NCI-H146 treated with DMSO at 0.1 percent for 48 hours (cell line): ENCODE measurements around the gene CCDC85A.

ENCODE experiments used
- DNase-seq: peaks from one replicate; lab custom pipeline; 2025; ENCODE audit not compliant: unreplicated experiment; lab: John Stamatoyannopoulos, UW

CCDC85A gene

DNA sequence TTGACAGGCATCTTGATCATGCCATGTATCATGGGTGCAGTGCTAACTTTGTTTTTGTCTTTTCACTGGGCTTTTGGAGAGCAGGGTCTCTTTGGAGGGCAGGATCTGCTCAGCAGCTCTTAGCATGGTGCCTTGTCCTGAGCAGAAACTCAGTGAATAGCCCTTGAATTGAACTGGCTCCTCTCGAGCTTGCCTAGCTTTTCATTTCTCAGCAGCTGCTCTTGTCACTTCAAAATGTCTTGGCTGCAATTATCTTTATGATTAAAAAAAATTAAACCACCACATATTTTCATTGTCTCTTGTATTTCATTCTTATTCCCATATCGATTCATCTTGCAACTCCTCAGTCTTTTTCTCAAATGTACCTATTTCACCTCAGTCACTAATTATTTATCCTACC, 50.5 kb downstream of the CCDC85A start:
- no peak for DNase-seq

DNA sequence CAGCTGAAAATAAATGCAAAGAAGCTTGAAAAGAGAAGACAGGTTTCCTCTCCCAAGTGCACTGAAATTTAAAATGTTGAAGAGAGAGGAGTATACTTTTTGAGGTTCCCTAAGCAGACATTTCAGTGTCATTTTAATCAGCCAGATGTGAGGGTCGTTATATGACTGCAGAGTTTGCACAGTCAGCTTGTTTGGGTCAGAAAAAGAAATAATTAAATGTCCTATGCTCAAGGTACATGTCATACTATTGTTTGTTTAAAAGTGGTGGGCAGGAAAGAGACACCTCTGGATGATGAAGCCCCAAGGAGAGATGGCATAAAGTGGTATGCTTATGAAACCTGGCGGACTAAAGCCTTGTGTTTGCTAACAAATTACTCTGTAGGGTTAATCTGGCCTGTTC, 55.2 kb downstream of the CCDC85A start:
- DNase-seq: no peak

DNA sequence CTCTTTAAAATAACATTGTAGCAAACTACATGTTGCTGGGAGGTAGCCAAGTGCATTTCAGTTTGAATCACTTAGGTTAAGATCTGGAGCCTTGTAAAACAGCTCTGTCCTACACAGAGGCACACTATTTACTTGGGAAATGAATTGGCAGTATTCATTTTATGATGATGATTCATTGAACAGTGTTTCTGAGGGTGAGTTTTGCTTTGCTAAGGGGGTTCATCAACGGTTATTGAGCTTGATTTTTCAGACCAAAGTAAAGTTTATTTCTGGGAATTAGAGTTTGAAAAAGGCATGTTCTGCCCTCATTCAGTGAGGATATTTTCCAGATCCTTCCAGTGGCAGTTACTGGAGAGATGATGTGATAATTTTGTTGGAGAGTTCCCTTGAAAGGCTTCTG, 55.6 kb downstream of the CCDC85A start:
- no peak for DNase-seq

DNA sequence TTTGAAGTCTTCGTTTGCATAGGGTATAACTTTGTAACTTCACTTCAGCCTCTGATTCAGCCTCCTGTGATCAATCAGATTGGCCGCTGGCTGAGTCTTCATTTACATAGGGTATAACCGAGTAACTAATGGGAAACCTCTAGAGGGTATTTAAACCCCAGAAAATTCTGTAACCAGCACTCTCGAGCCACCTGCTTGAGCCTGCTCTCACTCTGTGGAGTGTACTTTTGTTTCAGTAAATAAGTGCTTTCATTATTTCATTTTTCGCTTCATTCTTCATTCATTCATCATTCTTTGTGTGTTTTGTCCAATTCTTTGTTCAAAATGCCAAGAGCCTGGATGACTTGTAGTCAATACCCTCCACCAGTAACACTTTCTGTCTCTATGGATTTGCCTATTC, 56.4 kb downstream of the CCDC85A start:
- no peak for DNase-seq

DNA sequence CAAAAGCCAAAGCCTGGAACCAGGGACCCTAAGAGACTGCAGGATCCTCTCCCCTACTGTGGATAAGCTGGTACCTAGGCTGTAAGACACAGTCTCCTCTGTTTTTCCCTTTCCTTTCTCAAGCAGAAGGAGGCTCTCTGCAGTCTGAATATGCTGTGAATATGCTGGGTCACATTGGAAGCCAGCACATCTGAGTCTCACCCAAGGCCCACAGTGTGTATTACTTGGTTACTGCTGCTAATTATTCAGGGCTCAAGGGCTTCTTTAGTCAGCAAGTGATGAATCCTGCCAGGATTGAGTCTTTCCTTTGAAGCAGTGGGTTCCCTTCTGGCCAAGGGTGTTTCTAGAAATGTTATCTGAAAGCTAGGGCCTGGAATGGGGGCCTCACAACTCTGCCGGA, 60.7 kb downstream of the CCDC85A start:
- no peak for DNase-seq

DNA sequence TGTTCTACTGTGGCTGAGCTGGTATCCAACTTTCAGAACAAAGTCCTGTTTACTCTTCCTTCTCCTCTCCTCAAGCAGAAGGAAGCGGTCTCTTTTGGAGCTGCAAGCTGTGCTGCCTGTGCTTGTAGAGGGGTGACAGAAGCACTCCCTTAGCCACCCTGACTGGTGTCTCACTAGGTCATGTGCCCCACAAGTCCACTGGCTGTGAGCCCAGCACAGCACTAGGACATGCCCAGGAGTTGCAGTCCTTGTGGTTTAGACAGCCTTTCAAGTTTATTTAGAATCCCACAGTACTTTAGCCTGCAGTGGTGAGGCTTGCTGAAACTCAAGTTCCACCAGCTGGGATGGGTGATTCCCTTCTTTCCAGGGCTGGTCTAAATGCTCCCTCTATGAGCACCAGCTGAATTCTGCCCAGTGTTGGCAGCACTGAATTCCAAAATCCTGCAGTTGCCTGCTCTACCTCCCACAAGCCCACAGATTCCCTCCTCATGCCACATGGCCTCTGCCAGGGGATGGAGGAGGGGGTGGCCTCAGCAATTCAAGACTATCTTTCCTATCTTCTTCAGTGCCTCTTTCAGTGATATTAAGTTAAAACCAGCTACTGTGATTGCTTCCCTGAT, 61.2 kb downstream of the CCDC85A start:
- no peak for DNase-seq

DNA sequence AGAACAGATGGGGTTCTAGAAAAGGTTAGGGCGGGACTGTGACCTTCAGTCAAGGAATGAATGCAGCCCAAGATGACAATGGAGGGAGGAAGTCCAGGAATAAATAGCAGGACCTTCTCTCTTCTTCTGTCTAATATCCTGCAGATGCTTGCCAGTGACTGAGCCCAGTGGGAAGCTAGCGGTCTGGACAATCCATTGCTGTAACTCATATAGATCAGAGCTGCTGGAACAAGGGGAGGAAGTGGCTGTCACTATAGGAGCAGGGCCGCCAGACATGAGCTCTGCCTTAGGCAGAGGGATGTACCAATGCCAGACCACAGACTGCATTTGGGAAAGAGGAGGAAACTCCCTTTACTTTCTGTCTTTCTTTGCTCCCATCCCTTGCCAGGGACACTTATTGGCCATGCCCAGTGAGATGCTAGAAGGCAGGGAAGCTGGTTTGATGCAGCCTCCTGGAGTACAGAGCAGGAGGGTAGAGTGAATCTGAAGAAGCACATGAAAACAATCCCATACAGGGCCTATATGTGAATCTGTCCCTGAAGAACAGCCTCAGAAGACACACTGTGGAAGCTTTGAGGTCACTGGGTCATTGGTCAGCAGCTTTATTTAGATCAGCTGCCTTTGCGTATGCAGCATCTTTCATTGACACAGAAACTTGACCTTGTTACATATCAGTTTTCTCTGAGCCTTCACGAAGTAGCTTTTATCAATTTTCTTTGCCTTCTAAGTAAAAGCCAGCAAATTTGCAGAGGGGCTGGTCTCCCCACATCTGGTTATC, 65.4 kb downstream of the CCDC85A start:
- no peak for DNase-seq

DNA sequence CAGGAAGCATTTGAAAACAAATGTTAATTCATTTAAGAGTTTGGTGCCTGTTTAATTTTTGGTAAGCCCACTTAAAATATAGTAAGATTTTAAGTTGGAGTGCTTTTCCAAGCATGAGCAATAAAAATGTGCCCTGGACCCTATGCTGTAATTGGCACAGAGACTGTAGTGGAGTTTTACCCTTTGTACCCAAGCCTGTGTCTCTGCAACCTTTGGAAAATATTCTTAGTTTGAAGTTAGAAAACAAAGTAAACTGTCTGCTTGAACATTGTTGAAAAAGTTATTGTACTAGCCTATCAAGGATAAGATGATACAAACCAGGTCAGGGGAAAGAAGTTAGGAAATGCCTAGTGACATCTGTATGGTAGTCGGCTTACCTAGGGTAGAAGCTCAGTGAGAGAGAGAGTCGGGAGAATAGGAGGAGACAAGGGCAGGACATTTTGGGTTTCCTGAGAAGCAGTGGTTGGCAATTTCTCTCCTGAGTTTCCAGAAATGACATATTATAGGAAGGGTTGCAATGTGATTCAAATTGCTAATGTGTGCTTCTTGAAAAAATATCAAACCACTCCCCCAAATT, 66.5 kb downstream of the CCDC85A start:
- no peak for DNase-seq

DNA sequence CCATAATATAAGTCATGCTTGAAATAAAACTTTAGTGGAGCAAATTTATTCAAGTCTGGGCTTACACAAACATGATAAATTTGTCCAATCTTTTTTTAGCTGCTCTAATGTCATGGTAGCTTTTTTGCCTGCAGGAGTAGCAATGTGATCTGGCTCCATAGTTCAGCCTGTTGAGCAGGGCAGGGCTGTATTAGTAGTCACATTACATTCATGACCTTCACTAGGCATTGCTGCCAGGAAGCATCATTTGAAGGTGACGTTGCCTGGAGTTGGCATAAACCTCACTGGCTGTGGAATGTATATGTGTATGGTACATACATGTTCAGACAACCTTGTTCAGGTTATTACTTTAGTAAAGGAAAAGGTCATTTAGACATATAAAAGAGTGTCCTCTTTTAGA, 76.6 kb downstream of the CCDC85A start:
- no peak for DNase-seq

DNA sequence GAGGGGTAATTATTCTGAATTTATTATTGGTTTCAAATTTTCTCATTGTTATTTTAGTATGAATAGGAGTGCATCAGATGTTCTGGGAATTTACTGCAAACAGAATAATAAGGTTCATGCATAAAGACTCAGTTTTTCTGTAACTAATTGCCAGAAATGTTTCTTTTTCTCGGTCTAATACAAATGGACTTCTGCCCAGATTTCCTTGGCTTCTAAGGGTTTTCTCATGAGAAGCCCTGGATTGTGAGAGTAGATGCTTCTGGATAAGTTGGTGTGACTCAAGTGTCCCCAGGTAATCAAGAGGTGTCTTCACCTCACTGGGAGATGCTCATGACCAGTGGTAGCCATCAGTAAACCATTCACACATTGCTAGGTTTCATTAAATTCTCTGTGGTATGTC, 78.5 kb downstream of the CCDC85A start:
- no peak for DNase-seq

DNA sequence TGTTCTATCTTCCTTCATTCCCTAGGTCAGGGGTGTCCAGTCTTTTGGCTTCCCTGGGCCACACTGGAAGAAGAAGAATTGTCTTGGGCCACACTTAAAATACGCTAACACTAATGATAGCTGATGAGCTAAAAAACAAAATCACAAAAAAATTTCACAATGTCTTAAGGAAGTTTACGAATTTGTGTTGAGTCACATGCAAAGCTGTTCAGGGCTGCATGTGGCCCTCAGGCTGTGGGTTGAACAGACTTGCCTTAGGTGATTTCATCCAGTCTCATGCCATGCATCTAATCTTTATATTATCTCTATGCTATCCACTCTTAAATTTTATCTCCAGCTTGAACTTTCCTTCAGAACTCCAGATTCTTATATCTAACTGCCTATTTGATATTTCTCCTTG, 80.1 kb downstream of the CCDC85A start:
- no peak for DNase-seq

DNA sequence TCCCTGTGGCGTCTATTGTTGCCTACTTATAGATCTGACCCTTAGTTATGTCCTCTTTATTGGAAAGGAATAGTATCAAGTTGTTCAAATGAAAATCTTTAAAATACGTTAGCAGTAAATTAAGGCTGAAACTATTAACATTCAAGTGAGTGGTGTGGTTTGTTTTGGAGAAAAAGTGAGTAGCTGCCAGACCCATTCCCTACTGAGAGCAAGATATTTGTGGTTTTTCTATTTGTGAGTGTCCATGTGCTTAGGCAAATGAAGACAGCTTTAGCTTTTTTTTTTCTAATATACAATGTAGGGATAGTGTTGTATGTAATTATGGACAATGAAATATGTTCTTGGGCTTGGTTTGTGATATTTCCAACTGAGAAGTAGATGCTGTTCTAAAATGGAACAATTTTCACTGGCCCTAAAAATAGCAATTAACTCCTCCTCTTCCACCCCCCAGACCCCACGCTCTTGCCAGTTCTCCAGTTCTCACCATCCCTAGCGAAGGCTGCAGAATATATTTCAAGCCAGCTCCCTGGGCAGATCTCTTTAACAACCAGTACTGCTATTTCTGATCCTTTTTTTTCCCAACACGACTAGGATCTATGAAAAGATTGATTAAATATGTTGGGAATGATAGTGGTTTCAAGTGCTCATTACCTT, 83.1 kb downstream of the CCDC85A start:
- DNase-seq: no peak

DNA sequence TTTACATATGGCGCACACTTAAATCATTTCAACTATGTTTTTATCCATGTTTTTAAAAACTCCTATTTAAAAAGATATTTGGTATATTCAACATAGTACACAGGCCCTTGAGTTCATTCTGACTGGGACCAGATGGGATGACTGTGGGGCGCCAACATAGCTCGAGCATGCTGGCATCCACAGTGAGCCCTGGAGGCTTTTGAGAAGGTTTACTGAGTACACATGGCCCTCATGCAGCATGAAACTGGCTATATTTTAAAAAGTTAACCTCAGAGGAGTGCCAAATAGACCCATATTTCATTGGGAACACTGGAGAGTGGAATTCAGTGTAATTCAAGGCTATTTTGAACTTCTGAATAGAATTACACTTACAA, 83.6 kb downstream of the CCDC85A start:
- DNase-seq: no peak

DNA sequence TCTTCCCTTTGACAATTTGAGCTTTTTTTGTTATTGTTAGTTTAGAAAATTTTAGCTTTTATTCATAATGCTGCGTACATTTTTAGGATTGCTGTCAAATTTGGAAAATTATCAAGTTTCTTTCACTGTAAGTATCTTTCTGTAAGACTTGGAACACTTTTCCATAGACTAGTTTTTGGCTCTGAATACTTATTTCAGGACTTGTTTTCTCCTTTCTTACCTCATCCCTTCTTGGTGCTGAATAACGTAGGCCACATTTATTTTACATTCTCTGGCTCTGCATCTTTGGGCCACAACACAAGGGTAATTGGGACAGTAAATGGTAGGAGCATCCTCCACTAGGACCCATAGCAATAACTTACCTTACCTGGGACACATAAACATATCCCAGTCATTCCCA, 85.1 kb downstream of the CCDC85A start:
- no peak for DNase-seq

DNA sequence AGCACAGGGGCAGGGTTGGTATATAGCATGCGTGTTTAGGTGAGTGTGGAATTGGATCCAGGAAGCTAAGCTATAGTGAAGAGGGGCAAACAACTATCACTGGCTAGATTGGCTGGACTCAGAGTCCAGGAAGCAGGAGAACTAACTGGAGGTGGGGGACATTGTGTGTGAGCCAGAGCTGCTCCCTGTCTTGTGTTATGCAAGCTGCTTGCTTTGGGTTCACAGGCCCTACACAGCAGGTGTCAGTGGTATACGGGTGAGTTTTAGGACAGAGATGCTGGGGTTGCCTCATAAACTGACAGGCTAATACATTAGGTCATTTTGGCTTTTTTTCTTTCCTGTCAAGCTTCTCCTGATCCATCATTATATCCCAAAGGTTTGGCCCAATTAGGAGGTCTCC, 87.5 kb downstream of the CCDC85A start:
- no peak for DNase-seq

DNA sequence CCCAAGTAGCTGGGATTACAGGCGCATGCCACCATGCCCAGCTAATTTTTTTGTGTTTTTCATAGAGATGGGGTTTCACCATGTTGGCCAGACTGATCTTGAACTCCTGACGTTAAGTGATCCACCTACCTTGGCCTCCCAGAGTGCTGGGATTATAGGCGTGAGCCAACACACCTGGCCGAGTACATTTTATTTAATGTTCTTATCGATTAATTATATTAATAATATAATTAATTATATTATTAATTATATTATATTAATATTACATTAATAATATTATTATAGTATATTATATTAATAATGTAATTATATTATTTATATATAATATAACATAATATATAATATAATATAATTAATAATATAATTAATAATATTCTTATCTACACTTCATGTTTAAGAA, 101.4 kb downstream of the CCDC85A start:
- no peak for DNase-seq

DNA sequence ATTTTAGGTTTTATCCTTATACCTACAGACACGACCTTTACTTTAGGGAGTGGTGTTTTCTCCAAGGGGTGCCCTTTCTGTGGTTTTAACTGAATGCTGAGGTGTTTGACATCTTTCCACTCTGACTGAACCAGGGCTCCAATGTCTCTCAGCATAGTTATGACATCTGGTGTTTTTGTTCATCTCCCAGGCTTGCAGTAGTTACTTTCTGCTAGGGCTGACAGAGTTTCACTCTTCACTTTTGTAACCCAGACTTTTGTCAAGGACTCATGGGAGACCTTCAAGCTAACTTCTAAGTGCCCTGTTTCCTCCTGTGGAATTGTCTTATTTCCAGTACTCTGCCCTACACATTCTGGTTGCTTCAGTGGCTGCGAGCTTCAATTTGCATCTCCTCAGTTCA, 103.1 kb downstream of the CCDC85A start:
- DNase-seq: no peak

DNA sequence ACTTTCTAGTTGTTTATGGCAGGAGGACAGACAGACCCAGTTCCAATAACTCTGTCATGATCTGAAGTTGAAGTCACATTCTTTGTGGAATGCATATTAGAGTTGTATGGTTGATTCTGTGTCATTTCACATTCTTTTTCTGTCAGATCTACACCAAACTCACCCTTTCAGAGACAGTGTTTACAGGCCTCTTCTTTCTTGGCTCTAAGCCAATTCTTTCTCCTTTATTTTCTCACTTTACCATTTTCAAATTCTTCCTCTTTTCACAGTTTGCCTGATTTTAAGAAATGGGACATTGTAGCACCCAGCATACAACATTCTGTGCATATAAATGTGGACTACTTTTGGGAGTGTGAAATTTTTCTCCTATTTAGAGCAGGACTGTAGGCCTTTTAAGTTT, 103.7 kb downstream of the CCDC85A start:
- no peak for DNase-seq

DNA sequence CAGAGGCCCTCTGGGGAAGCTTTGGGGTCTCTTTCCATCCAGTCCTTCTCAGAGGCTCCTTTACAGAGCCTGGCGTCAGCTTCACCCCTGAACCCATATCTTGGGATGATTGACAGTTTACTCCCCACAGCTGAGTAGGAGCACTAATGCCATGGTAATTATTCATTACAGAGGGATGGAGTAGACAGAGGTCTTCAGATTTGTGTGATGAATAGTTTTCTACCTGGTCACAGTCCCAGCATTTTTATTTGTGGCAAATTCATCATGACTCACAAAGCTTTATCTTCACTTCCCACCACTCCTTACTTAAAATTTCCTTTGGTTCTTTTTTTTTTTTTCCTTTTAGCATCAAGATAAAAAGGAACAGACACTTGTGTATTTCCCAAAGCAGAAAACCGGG, 104.2 kb downstream of the CCDC85A start:
- DNase-seq: no peak

DNA sequence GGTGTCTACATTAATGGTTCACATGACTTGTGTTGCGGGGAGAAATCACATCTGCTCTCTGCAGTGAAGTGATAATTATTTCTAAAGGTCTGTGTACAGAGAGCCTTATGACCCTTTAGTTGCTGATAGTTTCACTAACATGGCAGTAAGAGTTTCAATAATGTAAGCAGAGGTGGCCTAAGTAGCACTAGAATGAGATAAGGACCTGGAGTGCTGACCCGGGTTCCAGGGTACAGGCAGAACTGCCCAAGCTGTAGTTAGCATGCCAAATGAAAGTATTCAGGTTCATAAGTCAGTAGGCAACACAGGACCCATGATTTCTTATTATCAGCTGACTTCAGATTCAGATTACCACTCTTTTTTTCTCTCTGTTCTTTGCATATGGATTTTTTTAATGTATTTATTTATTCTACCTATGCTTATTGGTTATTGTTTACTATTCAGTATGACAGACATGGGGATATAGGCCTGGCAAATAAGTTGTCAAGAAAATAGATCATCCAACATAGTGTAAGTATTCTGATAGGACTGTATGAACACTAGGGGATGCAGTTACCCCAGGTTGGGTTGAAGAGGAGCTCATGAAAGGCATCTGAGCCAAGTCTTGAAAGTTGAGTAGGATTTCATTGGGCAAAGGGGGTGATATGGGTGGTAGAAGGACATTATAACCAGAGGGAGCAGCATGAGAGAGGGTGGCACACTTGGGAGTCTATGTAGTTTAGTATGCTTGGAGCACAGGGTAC, 105.2 kb downstream of the CCDC85A start:
- no peak for DNase-seq

DNA sequence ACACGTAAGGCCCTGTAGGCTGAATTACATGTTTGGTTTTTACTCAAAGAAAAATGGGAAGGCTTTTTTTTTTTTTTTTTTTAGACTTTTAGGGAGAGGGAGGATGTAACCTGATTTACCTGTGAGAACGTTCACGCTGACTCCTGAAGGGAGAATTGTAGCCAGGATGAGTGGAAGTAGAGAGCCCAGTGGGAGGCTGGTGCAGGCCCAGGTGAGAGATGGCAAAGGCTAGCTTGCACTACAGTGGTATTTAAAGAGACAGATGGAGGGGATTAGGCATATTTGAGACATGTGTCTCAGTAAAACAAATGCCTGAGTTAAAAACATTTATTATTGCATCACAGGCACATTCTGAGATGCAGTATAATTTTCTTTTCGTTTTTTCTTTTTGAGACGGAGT, 107.9 kb downstream of the CCDC85A start:
- no peak for DNase-seq

DNA sequence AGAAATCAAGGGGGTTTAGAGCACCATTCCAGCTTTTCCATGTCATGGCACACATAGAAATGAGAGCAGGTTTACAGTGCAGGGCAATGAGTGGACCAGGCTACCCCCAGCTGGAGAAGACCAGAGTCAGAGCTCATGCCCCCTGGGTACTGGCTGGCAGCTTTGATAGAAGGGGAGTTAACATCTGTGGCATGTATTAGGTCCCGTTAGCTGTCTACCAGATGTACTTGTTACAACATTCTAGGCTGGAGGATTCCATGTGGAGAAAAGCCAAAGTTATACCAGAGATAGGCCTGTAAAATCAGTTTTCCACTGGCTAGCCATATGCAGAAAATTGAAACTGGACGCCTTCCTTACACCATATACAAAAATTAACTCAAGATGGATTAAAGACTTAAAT, 109.2 kb downstream of the CCDC85A start:
- DNase-seq: no peak
